Uterus (tissue), 4 donors: ENCODE measurements around the gene SEPTIN1. TPM values are rescaled to one million over a fixed set of nuclear protein-coding genes. Genes with fewer than 3 reads are reported as not detected.
A peak's percentile ranks its signal among the peaks of the same experiment; 100 is the strongest.

Experiments used
- DNase-seq, 2 donors: peaks; one replicate each; pipeline ENCODE4 v3.0.0-alpha.2; 2019 to 2020
- H3K27ac ChIP-seq, 2 donors: fragments of 200-600 bp; sonication (generic); 1 replicate in 1 of 2; 2 replicates in 1 of 2; pipeline ENCODE4 v1.5.1; 2016 to 2018
- H3K27me3 ChIP-seq, 2 donors: fragments of 200-600 bp; sonication (generic); one replicate each; pipeline ENCODE4 v1.5.1; 2018 to 2019; ENCODE audit warnings: control low read depth in 1 of 2
- H3K36me3 ChIP-seq, 2 donors: fragments of 200-600 bp; sonication (generic); one replicate each; pipeline ENCODE4 v1.5.1; 2019; ENCODE audit warnings: control low read depth in 1 of 2
- H3K4me1 ChIP-seq, 2 donors: fragments of 200-600 bp; sonication (generic); one replicate each; pipeline ENCODE4 v1.5.1; 2018 to 2019; ENCODE audit warnings: control low read depth in 1 of 2
- H3K4me3 ChIP-seq, 2 donors: fragments of 200-600 bp; sonication (generic); 1 replicate in 1 of 2; 2 replicates in 1 of 2; pipeline ENCODE4 v1.5.1; 2018 to 2019; ENCODE audit warnings: mild to moderate bottlenecking in 1 of 2
- H3K9me3 ChIP-seq, 2 donors: fragments of 200-600 bp; sonication (generic); one replicate each; pipeline ENCODE4 v1.5.1; 2019; ENCODE audit warnings: control low read depth in 1 of 2
- POLR2A ChIP-seq, 2 donors: fragments of 450-650 bp; IDR thresholded peaks; one replicate each; pipeline ENCODE4 v1.6.1; 2016; ENCODE audit warnings: antibody characterized with exemption in 2 of 2, mild to moderate bottlenecking in 1 of 2, moderate library complexity in 1 of 2
- intact Hi-C: fragments of 100-400 bp; cut with DNase I; formaldehyde crosslinking; loops from one replicate; pipeline ENCODE4 v1.15.1; 2023; ENCODE audit warnings: low total_unique reads
- total RNA-seq, 4 donors: library from RNA; depleted of rRNA in 3 of 4; stranded (reverse); fragments of >200 nt in 3 of 4; gene quantifications; one replicate each; pipeline versions ENCODE4 v1.1.0 to v1.2.4, GENCODE V29; 2014 to 2023
- TF ChIP-seq, protein P1 (sequence below), 4 experiments: fragments of 200-600 bp in 2 of 4; fragments of 450-650 bp in 2 of 4; sonication (generic) in 2 of 4; IDR thresholded peaks; one replicate each; pipeline ENCODE4 v1.5.1; 2016 to 2019; ENCODE audit warnings: antibody characterized with exemption in 4 of 4, mild to moderate bottlenecking in 2 of 4, moderate library complexity in 1 of 4
- donor health status: DM: yes; HTN: yes; CAD: no.

Gene SEPTIN1
- total RNA-seq, 4 donors from 2014 or later: 1.0 to 5.3 TPM; not detected in 2

DNA sequence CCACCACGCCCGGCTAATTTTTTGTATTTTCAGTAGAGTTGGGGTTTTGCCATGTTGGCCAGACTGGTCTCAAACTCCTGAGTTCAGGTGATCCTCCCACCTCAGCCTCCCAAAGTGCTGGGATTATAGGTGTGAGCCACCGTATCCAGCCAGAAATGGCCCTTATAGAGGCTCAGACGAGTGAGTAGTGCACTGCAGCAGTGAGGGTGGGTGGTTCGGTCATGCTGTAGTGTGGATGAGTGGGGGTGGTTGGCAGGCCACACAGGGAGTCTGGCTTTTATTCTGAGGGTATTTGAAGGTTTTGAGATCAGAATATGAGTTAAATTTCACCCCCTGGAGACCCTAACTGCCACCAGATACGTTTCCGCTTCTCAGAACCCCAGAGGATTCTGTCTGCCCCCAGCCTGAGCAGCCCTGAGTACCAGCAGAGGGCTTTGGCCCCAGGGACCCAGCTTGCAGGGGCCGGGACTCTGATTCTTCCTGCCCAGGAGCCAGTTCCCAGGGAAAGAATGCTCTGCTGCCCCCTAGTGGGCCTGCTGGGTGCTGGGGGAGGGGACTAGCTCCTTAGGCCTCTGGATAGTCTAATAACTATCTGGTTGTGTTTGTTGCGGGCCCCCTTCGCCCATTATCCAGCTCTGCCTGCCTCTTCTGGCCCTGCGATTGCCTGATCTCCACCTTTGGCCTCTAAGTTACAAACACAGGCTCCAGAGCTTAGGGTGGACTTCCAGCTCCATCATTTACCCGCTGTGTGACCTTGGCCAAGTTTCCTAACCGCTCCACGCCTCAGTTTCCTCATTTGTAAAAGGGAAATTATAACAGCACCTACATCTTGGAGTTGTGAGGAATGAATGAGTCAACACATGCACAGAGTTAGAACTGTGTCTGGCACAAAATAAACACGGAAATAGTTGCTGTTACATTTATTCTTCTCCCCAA is 27.0 kb upstream of the SEPTIN1 start:
- H3K27ac ChIP-seq: peak overlapping the region; percentile 20 to 32
- no peaks in the 10 kb centered on the region for H3K9me3 ChIP-seq
- TF ChIP-seq, protein P1, sequence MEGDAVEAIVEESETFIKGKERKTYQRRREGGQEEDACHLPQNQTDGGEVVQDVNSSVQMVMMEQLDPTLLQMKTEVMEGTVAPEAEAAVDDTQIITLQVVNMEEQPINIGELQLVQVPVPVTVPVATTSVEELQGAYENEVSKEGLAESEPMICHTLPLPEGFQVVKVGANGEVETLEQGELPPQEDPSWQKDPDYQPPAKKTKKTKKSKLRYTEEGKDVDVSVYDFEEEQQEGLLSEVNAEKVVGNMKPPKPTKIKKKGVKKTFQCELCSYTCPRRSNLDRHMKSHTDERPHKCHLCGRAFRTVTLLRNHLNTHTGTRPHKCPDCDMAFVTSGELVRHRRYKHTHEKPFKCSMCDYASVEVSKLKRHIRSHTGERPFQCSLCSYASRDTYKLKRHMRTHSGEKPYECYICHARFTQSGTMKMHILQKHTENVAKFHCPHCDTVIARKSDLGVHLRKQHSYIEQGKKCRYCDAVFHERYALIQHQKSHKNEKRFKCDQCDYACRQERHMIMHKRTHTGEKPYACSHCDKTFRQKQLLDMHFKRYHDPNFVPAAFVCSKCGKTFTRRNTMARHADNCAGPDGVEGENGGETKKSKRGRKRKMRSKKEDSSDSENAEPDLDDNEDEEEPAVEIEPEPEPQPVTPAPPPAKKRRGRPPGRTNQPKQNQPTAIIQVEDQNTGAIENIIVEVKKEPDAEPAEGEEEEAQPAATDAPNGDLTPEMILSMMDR (IDR thresholded peaks at IDR 0.05): peak; percentile 90 to 95 (median 92)
- no peak for TF ChIP-seq POLR2A (IDR thresholded peaks at IDR 0.05)
- DNase-seq: peak; percentile 90 to 91
- H3K4me3 ChIP-seq: no peak overlapping the region
- H3K27me3 ChIP-seq: no peaks in the 10 kb centered on the region
- no peaks in the 10 kb centered on the region for H3K36me3 ChIP-seq
- H3K4me1 ChIP-seq: peaks cover 9 to 13% of the 10 kb centered on the region in 2 donors
- intact Hi-C loops: no loop called here

DNA sequence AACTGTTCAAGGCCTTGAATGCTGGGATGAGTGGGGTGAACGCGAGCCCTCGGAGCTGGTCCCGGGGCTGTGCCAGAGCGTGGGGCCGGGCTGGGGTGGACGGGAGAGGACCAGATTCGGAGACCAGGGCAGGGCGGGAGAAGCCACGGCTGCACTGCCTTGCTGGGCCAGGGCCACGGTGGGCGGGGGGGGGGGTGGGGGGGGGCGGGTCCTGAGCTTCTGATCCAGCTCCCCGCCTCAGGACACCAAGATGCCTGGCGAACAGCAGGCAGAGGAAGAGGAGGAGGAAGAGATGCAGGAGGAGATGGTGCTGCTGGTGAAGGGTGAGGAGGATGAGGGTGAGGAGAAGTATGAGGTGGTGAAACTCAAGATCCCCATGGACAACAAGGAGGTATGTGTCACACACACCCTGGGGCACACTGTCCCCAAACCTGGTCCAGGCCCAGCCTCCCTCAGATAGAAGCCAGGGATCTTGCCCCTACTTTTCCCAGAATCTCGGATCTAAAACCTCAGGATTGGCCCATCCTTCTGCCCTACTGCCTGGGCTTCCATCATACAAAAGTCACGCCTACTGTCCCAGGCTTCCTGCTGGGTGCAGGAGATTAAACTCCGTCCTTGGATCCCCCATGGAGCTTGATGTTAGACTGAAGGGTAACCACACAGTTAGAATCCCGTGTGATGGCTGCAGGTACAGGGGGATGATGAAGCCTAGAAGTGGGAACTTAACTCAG is 25.6 kb upstream of the SEPTIN1 start:
- no peaks in the 10 kb centered on the region for H3K27me3 ChIP-seq
- peak overlapping the region; percentile 71 to 75 for H3K4me3 ChIP-seq
- H3K27ac ChIP-seq: peak overlapping the region; percentile 78 to 92
- H3K36me3 ChIP-seq: no peaks in the 10 kb centered on the region
- no peaks in the 10 kb centered on the region for H3K9me3 ChIP-seq
- TF ChIP-seq POLR2A (IDR thresholded peaks at IDR 0.05): no peak
- TF ChIP-seq, protein P1 (IDR thresholded peaks at IDR 0.05): no peak
- DNase-seq: no peak
- intact Hi-C loops: no loop called here
- peaks cover 9 to 13% of the 10 kb centered on the region in 2 donors for H3K4me1 ChIP-seq

DNA sequence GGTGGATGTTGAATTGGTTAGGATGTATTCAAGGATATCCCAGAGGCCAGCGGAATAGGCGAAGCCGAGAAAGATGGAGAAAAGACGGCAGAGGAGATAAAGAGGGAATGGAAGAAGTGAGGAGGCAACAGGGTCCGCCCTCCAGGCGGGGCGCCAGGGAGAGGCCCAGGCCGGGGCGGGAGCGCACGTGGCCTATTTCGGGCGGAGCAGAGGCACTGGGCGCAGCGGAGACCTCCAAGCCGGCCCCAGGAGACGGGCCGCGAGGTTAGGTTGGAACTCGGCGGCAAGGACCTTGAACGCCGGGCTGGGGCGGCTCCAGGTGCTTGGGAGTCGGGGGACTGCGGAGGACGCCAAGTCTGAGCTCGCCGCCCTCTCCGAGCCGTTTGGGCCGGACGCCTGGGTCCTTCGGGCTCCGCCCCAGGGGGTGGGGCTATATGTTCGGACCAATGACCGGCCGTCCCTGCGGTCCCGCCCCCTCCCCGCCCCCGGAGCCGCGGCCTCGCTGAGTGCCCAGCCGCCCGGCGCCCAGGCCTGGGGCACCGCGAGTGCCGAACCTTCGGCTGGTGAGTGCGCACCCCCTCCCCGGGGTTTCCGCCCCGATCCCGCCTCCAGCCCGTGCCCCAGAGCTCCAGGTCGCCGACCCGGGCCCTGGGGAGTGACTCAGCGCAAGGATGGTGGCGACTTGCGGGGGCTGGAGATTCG is 24.9 kb upstream of the SEPTIN1 start, which contains the start of gene ZNF771:
Gene ZNF771 (plus strand): TSS at position 505 of the 702 bp plus-strand sequence. CDS start 448 bp downstream, outside the sequence.
- H3K9me3 ChIP-seq: no peaks in the 10 kb centered on the region
- no peaks in the 10 kb centered on the region for H3K36me3 ChIP-seq
- peak within 1 kb of the TSS; percentile 78 to 92 for H3K27ac ChIP-seq
- no peaks in the 10 kb centered on the region for H3K27me3 ChIP-seq
- intact Hi-C loops: no loop called here
- peaks cover 9 to 13% of the 10 kb centered on the region in 2 donors for H3K4me1 ChIP-seq
- H3K4me3 ChIP-seq: peak within 1 kb of the TSS; percentile 71 to 75
- DNase-seq: peak; percentile 94 to 95
- TF ChIP-seq POLR2A (IDR thresholded peaks at IDR 0.05): peak; percentile 50 to 78
- TF ChIP-seq, protein P1 (IDR thresholded peaks at IDR 0.05): no peak

DNA sequence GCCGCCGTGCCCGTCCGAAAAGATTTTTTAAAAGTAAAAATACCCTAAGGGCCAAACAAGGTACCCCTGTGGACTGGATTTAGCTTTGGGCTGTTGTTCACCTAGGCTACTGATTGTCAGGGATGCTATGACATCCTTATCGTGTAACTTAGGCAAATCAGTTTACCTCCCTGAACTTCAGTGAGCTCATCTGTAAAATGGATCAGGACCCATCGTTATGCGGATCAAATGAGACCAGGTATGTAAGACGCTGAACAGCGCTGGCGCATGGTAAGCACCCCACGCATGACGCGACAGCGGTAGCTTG is 24.4 kb upstream of the SEPTIN1 start:
- DNase-seq: no peak
- H3K9me3 ChIP-seq: no peaks in the 10 kb centered on the region
- peaks cover 9 to 13% of the 10 kb centered on the region in 2 donors for H3K4me1 ChIP-seq
- H3K27me3 ChIP-seq: no peaks in the 10 kb centered on the region
- peak overlapping the region; percentile 71 to 75 for H3K4me3 ChIP-seq
- no peak for TF ChIP-seq POLR2A (IDR thresholded peaks at IDR 0.05)
- TF ChIP-seq, protein P1 (IDR thresholded peaks at IDR 0.05): no peak
- intact Hi-C loops: no loop called here
- H3K36me3 ChIP-seq: no peaks in the 10 kb centered on the region
- H3K27ac ChIP-seq: peak overlapping the region; percentile 78 to 92
